GM23338 (cell line): ENCODE results near the gene KCNF1.

ENCODE experiments used
- CREB1 ChIP-seq: fragments of 250-450 bp; sonication (Bioruptor Pico); IDR thresholded peaks from 2 replicates; pipeline ENCODE4 v1.5.0; 2020; ENCODE audit warnings: low read depth, mild to moderate bottlenecking, moderate library complexity
- CTCF ChIP-seq, 2 experiments: fragments of 200-600 bp in 1 of 2; sonication (generic) in 1 of 2; conservative IDR thresholded peaks; 2 replicates each; pipeline versions ENCODE4 v1.5.1 to v1.6.1; 2016 to 2017; ENCODE audit warnings: antibody characterized with exemption in 2 of 2, low read depth in 2 of 2, mild to moderate bottlenecking in 2 of 2, moderate library complexity in 1 of 2
- EZH2 ChIP-seq: fragments of 200-600 bp; sonication (generic); IDR thresholded peaks from one replicate; pipeline ENCODE4 v1.8.0; 2017; ENCODE audit warnings: antibody characterized with exemption, mild to moderate bottlenecking, low read depth; ENCODE audit not compliant: unreplicated experiment
- EZH2phosphoT487 ChIP-seq: fragments of 200-600 bp; sonication (generic); IDR thresholded peaks from one replicate; pipeline ENCODE4 v1.8.1; 2018; ENCODE audit warnings: antibody characterized with exemption; ENCODE audit not compliant: unreplicated experiment
- POLR2AphosphoS5 ChIP-seq: IDR thresholded peaks from 2 replicates; pipeline ENCODE4 v1.6.1; 2016; ENCODE audit warnings: antibody characterized with exemption, low read depth
- STAT1 ChIP-seq: IDR thresholded peaks from one replicate; pipeline ENCODE4 v1.6.1; 2016; ENCODE audit warnings: antibody characterized with exemption; ENCODE audit not compliant: unreplicated experiment
- TF ChIP-seq, protein P1 (sequence below): IDR thresholded peaks from one replicate; pipeline ENCODE4 v1.6.1; 2018; ENCODE audit warnings: antibody characterized with exemption; ENCODE audit not compliant: unreplicated experiment

GRCh38 chr2:10947005-10947440 lies 35.3 kb downstream of the KCNF1 start:
- TF ChIP-seq CTCF (conservative IDR thresholded peaks at IDR 0.05; ENCODE audit: low read depth in 2 of 2) (no peak), CREB1 (CRISPR knock-in tag) (no peak), POLR2AphosphoS5 (no peak), EZH2phosphoT487 (no peak), EZH2 (no peak), STAT1 (no peak)
- TF ChIP-seq, protein P1, sequence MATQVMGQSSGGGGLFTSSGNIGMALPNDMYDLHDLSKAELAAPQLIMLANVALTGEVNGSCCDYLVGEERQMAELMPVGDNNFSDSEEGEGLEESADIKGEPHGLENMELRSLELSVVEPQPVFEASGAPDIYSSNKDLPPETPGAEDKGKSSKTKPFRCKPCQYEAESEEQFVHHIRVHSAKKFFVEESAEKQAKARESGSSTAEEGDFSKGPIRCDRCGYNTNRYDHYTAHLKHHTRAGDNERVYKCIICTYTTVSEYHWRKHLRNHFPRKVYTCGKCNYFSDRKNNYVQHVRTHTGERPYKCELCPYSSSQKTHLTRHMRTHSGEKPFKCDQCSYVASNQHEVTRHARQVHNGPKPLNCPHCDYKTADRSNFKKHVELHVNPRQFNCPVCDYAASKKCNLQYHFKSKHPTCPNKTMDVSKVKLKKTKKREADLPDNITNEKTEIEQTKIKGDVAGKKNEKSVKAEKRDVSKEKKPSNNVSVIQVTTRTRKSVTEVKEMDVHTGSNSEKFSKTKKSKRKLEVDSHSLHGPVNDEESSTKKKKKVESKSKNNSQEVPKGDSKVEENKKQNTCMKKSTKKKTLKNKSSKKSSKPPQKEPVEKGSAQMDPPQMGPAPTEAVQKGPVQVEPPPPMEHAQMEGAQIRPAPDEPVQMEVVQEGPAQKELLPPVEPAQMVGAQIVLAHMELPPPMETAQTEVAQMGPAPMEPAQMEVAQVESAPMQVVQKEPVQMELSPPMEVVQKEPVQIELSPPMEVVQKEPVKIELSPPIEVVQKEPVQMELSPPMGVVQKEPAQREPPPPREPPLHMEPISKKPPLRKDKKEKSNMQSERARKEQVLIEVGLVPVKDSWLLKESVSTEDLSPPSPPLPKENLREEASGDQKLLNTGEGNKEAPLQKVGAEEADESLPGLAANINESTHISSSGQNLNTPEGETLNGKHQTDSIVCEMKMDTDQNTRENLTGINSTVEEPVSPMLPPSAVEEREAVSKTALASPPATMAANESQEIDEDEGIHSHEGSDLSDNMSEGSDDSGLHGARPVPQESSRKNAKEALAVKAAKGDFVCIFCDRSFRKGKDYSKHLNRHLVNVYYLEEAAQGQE = no peak
